ENCODE data around the gene ZSCAN22. TPM values are rescaled to one million over a fixed set of nuclear protein-coding genes. Genes with fewer than 3 reads are reported as not detected.

ZSCAN22 gene
- total and polyA plus RNA-seq, 2 of the 4 experiments (the other 2 are of a cell fraction) = 2.2 to 2.5 TPM

- peak overlapping the region; percentile 56 for H3K4me3 ChIP-seq (ENCODE audit: insufficient read depth, low read depth, low read length)
- H2AK9ac ChIP-seq (replicated peaks; ENCODE audit: low read depth, low read length, poor library complexity) = peak overlapping the region; percentile 96
- DNase-seq (no peak), ATAC-seq (ENCODE audit: low read depth) (peak; percentile 2)
- peak overlapping the region; percentile 32; the same call in 1 of the 2 replicates for H3K56ac ChIP-seq (ENCODE audit: extremely low read depth, insufficient read depth, low read length)
- peak overlapping the region; percentile 59 for H3K14ac ChIP-seq (replicated peaks; ENCODE audit: low read depth, low read length)
- H2AK5ac ChIP-seq (ENCODE audit: low read depth, low read length) = peak overlapping the region; percentile 89
- TF ChIP-seq USF2 (IDR thresholded peaks at IDR 0.05; ENCODE audit: low read depth, low read length) = no peak
- no peak overlapping the region for H2BK20ac ChIP-seq (ENCODE audit: low read depth, low read length)
- peak overlapping the region; percentile 89 for H3K4me2 ChIP-seq (ENCODE audit: low read depth, low read length)
- H4K91ac ChIP-seq (ENCODE audit: insufficient read depth, low read depth, low read length) = peak overlapping the region; percentile 88
- H4K5ac ChIP-seq (ENCODE audit: low read depth, low read length) = peak overlapping the region; percentile 61
- no TSS peak for BruUV-seq (replicated peaks)
- H2AFZ ChIP-seq (replicated peaks; ENCODE audit: low read length, poor library complexity) = peak overlapping the region; percentile 97
- H3K79me1 ChIP-seq (ENCODE audit: low read depth in 1 of 2, low read length in 2 of 2) = peaks cover 14 to 32% of the 10 kb centered on the region in 2 experiments; a peak in 3 of 4 replicates
- H2BK15ac ChIP-seq (ENCODE audit: low read depth, low read length) = no peak overlapping the region
- H3K23ac ChIP-seq (ENCODE audit: low read depth, low read length) = peak overlapping the region; percentile 95
- no peaks in the 10 kb centered on the region for H3K36me3 ChIP-seq (ENCODE audit: control insufficient read depth, insufficient read depth, low read length)
- H4K20me1 ChIP-seq (ENCODE audit: insufficient read depth, low read length) = no peaks in the 10 kb centered on the region
- peak overlapping the region; percentile 63 for H2BK5ac ChIP-seq (ENCODE audit: low read depth, low read length, poor library complexity, severe bottlenecking)
- WGBS, 2 experiments (ENCODE audit: extremely low coverage in 2 of 2, insufficient read length in 1 of 2) = 1% methylated on average over 14 of the region's 24 CpGs; no CpG with 5 or more reads in 1 of the 2 experiments
- peak overlapping the region; percentile 64 for H3K27ac ChIP-seq (ENCODE audit: insufficient read depth, low read length)
- dilution Hi-C loops (cut with HindIII; ENCODE audit: low sequenced_read_pairs, unreplicated experiment) = no loop called here
- peaks cover 9% of the 10 kb centered on the region; the same call in 1 of the 2 replicates for H3K4me1 ChIP-seq (ENCODE audit: control insufficient read depth, insufficient read depth, low read length)
- H3K9ac ChIP-seq (ENCODE audit: low read depth, low read length) = peak overlapping the region; percentile 79
- ChIA-PET CTCF (no interaction called here), POLR2A (ENCODE audit: unreplicated experiment) (interaction anchor here (1.0 kb wide), 1 partner anchor 18 kb away, joined by 4 read pairs; the partner anchor contains the start of gene ZNF497)
- H2BK120ac ChIP-seq (ENCODE audit: low read depth, low read length) = peak overlapping the region; percentile 47; the same call in 1 of the 2 replicates
- intact Hi-C loops (cut with micrococcal nuclease) = no loop called here
- H3K9me1 ChIP-seq (ENCODE audit: insufficient read depth, low read length) = peaks cover 19% of the 10 kb centered on the region
- in situ Hi-C loops (cut with MboI; ENCODE audit: low sequenced_read_pairs) = no loop called here
- no peaks in the 10 kb centered on the region for H3K9me3 ChIP-seq (ENCODE audit: control insufficient read depth, insufficient read depth, low read length)
- H3K27me3 ChIP-seq (ENCODE audit: control insufficient read depth, insufficient read depth, low read length) = no peaks in the 10 kb centered on the region
- no peak overlapping the region for H3K18ac ChIP-seq (ENCODE audit: low read depth, low read length)
- peak overlapping the region; percentile 95 for H3K4ac ChIP-seq (ENCODE audit: low read depth, low read length)
- peak overlapping the region; percentile 93 to 99 for H4K8ac ChIP-seq (ENCODE audit: low read depth in 2 of 2, low read length in 2 of 2)
Measured at GRCh38 chr19:58380037-58380661, 53.4 kb downstream of the ZSCAN22 start.
